Ovary (tissue), 3 donors: ENCODE measurements around the gene SMAD3.

Experiments used
- EP300 ChIP-seq: sonication (generic); formaldehyde crosslinking; IDR thresholded peaks from one replicate; pipeline ENCODE4 v1.6.1; 2017; ENCODE audit warnings: antibody characterized with exemption
- POLR2A ChIP-seq: fragments of 450-650 bp; IDR thresholded peaks from one replicate; pipeline ENCODE4 v1.6.1; 2017; ENCODE audit warnings: antibody characterized with exemption, mild to moderate bottlenecking, moderate library complexity
- TF ChIP-seq, protein P1 (sequence below), 3 donors: fragments of 450-650 bp in 2 of 3; fragments of 200-600 bp in 1 of 3; IDR thresholded peaks; one replicate each; pipeline versions ENCODE4 v1.5.1 to v1.8.0; 2016 to 2022; ENCODE audit warnings: antibody characterized with exemption in 3 of 3, mild to moderate bottlenecking in 1 of 3
- donor health status: DM: no; HTN: no; CAD: no.

DNA sequence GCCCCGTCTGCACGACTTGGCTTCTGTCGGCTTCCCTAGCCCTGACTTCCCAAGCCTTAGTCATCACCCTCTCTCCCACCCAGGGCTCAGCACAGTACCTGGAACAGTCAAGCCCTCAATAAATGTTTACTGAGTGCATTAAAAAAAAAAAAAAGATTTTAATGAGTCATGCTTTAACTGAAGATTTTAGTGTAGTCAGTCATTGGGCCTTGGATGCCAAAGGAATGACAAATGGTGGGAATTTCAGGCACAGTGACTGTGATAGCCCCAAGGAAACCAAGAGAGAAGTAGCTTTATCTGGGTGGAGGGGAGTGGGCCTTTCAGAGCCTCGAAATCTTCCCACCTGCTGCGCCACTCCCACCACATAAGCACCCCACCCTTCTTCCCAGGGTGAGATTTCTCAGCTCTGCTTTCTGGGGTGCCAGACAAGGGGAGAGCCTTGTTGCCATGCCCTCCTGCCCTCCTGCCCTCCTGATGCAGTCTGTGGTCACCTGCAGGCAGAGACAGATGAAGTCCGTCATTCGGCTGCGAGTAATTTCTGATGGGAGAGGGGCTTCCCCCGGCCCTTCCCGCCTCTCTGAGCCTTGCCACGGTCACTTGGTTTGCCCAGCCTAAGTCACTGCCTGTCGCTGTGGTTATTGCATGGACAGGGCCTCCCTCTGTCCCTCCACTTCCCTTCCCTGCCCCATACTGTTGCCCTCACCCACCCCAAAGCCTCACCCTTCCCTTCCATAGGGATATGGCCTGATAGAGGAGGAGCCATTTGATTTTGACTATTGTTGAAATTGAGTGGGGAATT is 41.8 kb downstream of the SMAD3 start:
- TF ChIP-seq POLR2A = no peak
- TF ChIP-seq, protein P1, sequence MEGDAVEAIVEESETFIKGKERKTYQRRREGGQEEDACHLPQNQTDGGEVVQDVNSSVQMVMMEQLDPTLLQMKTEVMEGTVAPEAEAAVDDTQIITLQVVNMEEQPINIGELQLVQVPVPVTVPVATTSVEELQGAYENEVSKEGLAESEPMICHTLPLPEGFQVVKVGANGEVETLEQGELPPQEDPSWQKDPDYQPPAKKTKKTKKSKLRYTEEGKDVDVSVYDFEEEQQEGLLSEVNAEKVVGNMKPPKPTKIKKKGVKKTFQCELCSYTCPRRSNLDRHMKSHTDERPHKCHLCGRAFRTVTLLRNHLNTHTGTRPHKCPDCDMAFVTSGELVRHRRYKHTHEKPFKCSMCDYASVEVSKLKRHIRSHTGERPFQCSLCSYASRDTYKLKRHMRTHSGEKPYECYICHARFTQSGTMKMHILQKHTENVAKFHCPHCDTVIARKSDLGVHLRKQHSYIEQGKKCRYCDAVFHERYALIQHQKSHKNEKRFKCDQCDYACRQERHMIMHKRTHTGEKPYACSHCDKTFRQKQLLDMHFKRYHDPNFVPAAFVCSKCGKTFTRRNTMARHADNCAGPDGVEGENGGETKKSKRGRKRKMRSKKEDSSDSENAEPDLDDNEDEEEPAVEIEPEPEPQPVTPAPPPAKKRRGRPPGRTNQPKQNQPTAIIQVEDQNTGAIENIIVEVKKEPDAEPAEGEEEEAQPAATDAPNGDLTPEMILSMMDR (IDR thresholded peaks at IDR 0.05) = no peak
- no peak for TF ChIP-seq EP300
